IMR-90 (cell line): ENCODE data around the gene OR2T33. TPM values are rescaled to one million over a fixed set of nuclear protein-coding genes. Genes with fewer than 3 reads are reported as not detected.

ENCODE experiments used
- polyA plus RNA-seq, 3 experiments: library from polyadenylated mRNA; depleted of rRNA; stranded (reverse); fragments of >200 nt; gene quantifications; 2 replicates each; pipeline ENCODE4 v1.2.3, GENCODE V29; 2012; ENCODE audit warnings: low replicate concordance in 1 of 3
- total RNA-seq: library from RNA; depleted of rRNA; stranded (reverse); fragments of >200 nt; gene quantifications from 2 replicates; pipeline ENCODE4 v1.2.3, GENCODE V29; 2012; rRNA removed

The OR2T33 gene
- total and polyA plus RNA-seq, 2 of the 4 experiments (the other 2 are of a cell fraction) = not detected

Other genes starting within 250 kb of the OR2T33 start
- not detected in 2 replicates for gene OR2L2, start 247.9 kb downstream of the OR2T33 start, total RNA-seq
- not detected in 2 replicates for gene OR2L2, start 247.9 kb downstream of the OR2T33 start, polyA plus RNA-seq (2012; rRNA removed)
- gene OR2L3, start 231.1 kb downstream of the OR2T33 start, total RNA-seq = not detected in 2 replicates
- not detected in 2 replicates for gene OR2L3, start 231.1 kb downstream of the OR2T33 start, polyA plus RNA-seq (2012; rRNA removed)
- not detected in 2 replicates for gene OR2L13, start 182.8 kb downstream of the OR2T33 start, total RNA-seq
- gene OR2L13, start 182.8 kb downstream of the OR2T33 start, polyA plus RNA-seq (2012; rRNA removed) = not detected in 2 replicates
- gene OR2M5, start 132.8 kb downstream of the OR2T33 start, total RNA-seq = not detected in 2 replicates
- not detected in 2 replicates for gene OR2M5, start 132.8 kb downstream of the OR2T33 start, polyA plus RNA-seq (2012; rRNA removed)
- gene OR2M2, start 103.2 kb downstream of the OR2T33 start, total RNA-seq = not detected in 2 replicates
- gene OR2M2, start 103.2 kb downstream of the OR2T33 start, polyA plus RNA-seq (2012; rRNA removed) = not detected in 2 replicates
- not detected in 2 replicates for gene OR2M3, start 80.7 kb downstream of the OR2T33 start, total RNA-seq
- not detected in 2 replicates for gene OR2M3, start 80.7 kb downstream of the OR2T33 start, polyA plus RNA-seq (2012; rRNA removed)
- not detected in 2 replicates for gene OR2M4, start 46.6 kb downstream of the OR2T33 start, total RNA-seq
- not detected in 2 replicates for gene OR2M4, start 46.6 kb downstream of the OR2T33 start, polyA plus RNA-seq (2012; rRNA removed)
- gene OR2T12, start 25.4 kb upstream of the OR2T33 start, total RNA-seq = not detected in 2 replicates
- not detected in 2 replicates for gene OR2T12, start 25.4 kb upstream of the OR2T33 start, polyA plus RNA-seq (2012; rRNA removed)
- gene OR2M7, start 46.6 kb upstream of the OR2T33 start, total RNA-seq = not detected in 2 replicates
- gene OR2M7, start 46.6 kb upstream of the OR2T33 start, polyA plus RNA-seq (2012; rRNA removed) = not detected in 2 replicates
- gene OR14C36, start 70.8 kb upstream of the OR2T33 start, total RNA-seq = not detected in 2 replicates
- not detected in 2 replicates for gene OR14C36, start 70.8 kb upstream of the OR2T33 start, polyA plus RNA-seq (2012; rRNA removed)
- gene OR2T4, start 83.7 kb upstream of the OR2T33 start, total RNA-seq = not detected in 2 replicates
- gene OR2T4, start 83.7 kb upstream of the OR2T33 start, polyA plus RNA-seq (2012; rRNA removed) = not detected in 2 replicates
- not detected in 2 replicates for gene OR2T6, start 97.8 kb upstream of the OR2T33 start, total RNA-seq
- gene OR2T6, start 97.8 kb upstream of the OR2T33 start, polyA plus RNA-seq (2012; rRNA removed) = not detected in 2 replicates
- gene OR2T1, start 125.1 kb upstream of the OR2T33 start, total RNA-seq = not detected in 2 replicates
- not detected in 2 replicates for gene OR2T1, start 125.1 kb upstream of the OR2T33 start, polyA plus RNA-seq (2012; rRNA removed)
- not detected in 2 replicates for gene OR2T2, start 167.7 kb upstream of the OR2T33 start, total RNA-seq
- not detected in 2 replicates for gene OR2T2, start 167.7 kb upstream of the OR2T33 start, polyA plus RNA-seq (2012; rRNA removed)
- gene OR2T3, start 195.4 kb upstream of the OR2T33 start, total RNA-seq = not detected in 2 replicates
- gene OR2T3, start 195.4 kb upstream of the OR2T33 start, polyA plus RNA-seq (2012; rRNA removed) = not detected in 2 replicates
- gene OR2T5, start 210.6 kb upstream of the OR2T33 start, total RNA-seq = not detected in 2 replicates
- not detected in 2 replicates for gene OR2T5, start 210.6 kb upstream of the OR2T33 start, polyA plus RNA-seq (2012; rRNA removed)
- not detected in 2 replicates for gene OR2G6, start 230.1 kb upstream of the OR2T33 start, total RNA-seq
- gene OR2G6, start 230.1 kb upstream of the OR2T33 start, polyA plus RNA-seq (2012; rRNA removed) = not detected in 2 replicates